Panc1 (cell line): ENCODE measurements around the gene BAHCC1. TPM values are rescaled to one million over a fixed set of nuclear protein-coding genes. Genes with fewer than 3 reads are reported as not detected.

ENCODE experiments used
- ATAC-seq: fragments of 200-7000 bp; cut with Tn5 transposase; 2 replicates; pipeline ENCODE4 v1.9.1; 2020; ENCODE audit warnings: mild to moderate bottlenecking, moderate library complexity
- BruUV-seq: library from RNA; stranded (reverse); fragments of 400-500 nt; replicated peaks from 2 replicates; lab custom pipeline; 2021; lab: Mats Ljungman, UMichigan
- CTCF ChIA-PET: fragments of 300-600 bp; sonication (Branson Sonifier 250); formaldehyde crosslinking; loops from one replicate; lab custom pipeline; 2022; ENCODE audit warnings: antibody characterized with exemption; lab: Charles Lee
- POLR2A ChIA-PET: fragments of 300-600 bp; sonication (Branson Sonifier 250); formaldehyde crosslinking; loops from one replicate; lab custom pipeline; 2022; ENCODE audit warnings: antibody characterized with exemption; lab: Charles Lee
- DNase-seq: peaks from one replicate; pipeline ENCODE4 v3.0.0-alpha.2; 2010; ENCODE audit warnings: low read depth, low spot score
- H3K27ac ChIP-seq: 2 replicates; pipeline ENCODE4 v1.5.1; 2011; ENCODE audit warnings: mild to moderate bottlenecking, low read length, inconsistent platforms
- H3K27me3 ChIP-seq: fragments of 200-500 bp; sonication (Bioruptor generic); 2 replicates; pipeline ENCODE4 v1.6.0; 2014; ENCODE audit warnings: low read length, inconsistent platforms; ENCODE audit not compliant: control insufficient read depth, insufficient read depth
- H3K36me3 ChIP-seq: fragments of 200-500 bp; sonication (Bioruptor generic); 2 replicates; pipeline ENCODE4 v1.5.1; 2014; ENCODE audit warnings: inconsistent platforms, mild to moderate bottlenecking, low read length, moderate library complexity; ENCODE audit not compliant: control insufficient read depth, insufficient read depth
- H3K4me1 ChIP-seq: 2 replicates; pipeline ENCODE4 v1.5.1; 2011; ENCODE audit warnings: inconsistent platforms, mild to moderate bottlenecking, low read length, moderate library complexity; ENCODE audit not compliant: control insufficient read depth, insufficient read depth
- H3K4me3 ChIP-seq, 2 experiments: 2 replicates each; pipeline ENCODE4 v1.5.1; 2011 to 2012; ENCODE audit warnings: low read depth in 2 of 2, low read length in 2 of 2, mild to moderate bottlenecking in 2 of 2, inconsistent platforms in 1 of 2, moderate library complexity in 1 of 2
- H3K9me3 ChIP-seq: fragments of 200-500 bp; sonication (Bioruptor generic); 2 replicates; pipeline ENCODE4 v1.5.1; 2014; ENCODE audit warnings: low read depth, mild to moderate bottlenecking, inconsistent platforms, low read length, moderate library complexity; ENCODE audit not compliant: control insufficient read depth, insufficient read depth
- CTCF ChIP-seq: fragments of 450-650 bp; IDR thresholded peaks from 2 replicates; pipeline ENCODE4 v1.5.1; 2017; ENCODE audit warnings: mild to moderate bottlenecking
- POLR2AphosphoS5 ChIP-seq: IDR thresholded peaks from 2 replicates; pipeline ENCODE4 v1.6.1; 2012; ENCODE audit warnings: mild to moderate bottlenecking, low read depth, low read length, moderate library complexity
- REST ChIP-seq, 2 experiments: IDR thresholded peaks; 2 replicates each; pipeline ENCODE4 v1.6.1; 2011 to 2012; ENCODE audit warnings: low read depth in 2 of 2, control low read depth in 1 of 2, low read length in 1 of 2, mild to moderate bottlenecking in 1 of 2, moderate library complexity in 1 of 2; ENCODE audit not compliant: insufficient read depth in 1 of 2
- SIN3A ChIP-seq: IDR thresholded peaks from 2 replicates; pipeline ENCODE4 v1.6.1; 2012; ENCODE audit warnings: low read depth, mild to moderate bottlenecking, low read length, moderate library complexity, borderline replicate concordance; ENCODE audit not compliant: insufficient read depth
- TCF7L2 ChIP-seq: IDR thresholded peaks from 2 replicates; pipeline ENCODE4 v1.6.1; 2011; ENCODE audit warnings: mild to moderate bottlenecking, low read depth, low read length, inconsistent platforms
- in situ Hi-C: cut with HindIII; loops from 2 replicates; pipeline ENCODE4 v1.10.0; 2016; ENCODE audit warnings: low sequenced_read_pairs, low pct_unique_long_range_greater_than_20kb
- intact Hi-C: fragments of 100-400 bp; cut with micrococcal nuclease; formaldehyde crosslinking; loops from one replicate; pipeline ENCODE4 v1.10.0; 2022; ENCODE audit not compliant: unreplicated experiment
- total RNA-seq: library from RNA; stranded (reverse); gene quantifications from one replicate; pipeline ENCODE4 v1.2.1, GENCODE V29; 2021; ENCODE audit not compliant: unreplicated experiment

The BAHCC1 gene
- total RNA-seq, 1 experiment from 2014 or later = 77.4 TPM

DNA sequence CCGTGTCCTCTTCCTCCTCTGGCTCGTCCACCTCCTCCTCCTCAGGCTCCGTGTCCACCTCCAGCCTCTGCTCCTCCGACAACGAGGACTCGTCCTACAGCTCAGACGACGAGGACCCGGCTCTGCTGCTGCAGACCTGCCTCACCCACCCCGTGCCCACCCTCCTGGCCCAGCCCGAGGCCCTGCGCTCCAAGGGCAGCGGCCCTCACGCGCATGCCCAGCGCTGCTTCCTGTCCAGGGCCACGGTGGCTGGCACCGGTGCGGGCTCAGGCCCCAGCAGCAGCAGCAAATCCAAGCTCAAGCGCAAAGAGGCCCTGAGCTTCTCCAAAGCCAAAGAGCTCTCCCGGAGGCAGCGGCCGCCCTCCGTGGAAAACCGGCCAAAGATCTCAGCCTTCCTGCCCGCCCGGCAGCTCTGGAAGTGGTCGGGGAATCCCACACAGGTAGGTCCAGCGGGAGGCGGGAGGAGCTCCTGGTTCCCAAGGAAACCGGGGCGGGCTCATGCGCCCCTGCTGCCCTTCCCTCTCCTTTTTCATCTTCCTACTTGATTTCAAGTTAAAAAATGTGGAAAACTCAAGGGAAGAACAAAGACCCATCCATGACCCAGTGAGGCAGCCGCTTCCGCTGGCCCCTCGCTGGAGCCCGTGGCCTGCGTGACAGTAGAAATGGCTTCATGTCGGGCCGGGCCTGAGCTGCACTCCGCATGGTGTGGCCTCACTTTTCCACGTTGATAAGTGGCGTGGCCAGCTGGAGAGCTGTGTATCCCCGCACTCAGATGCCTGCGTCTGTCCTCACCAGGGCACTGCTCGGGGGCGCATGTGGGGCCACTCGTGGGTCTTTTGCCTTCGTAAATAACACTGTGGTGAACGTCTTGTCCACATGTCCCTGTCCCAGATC, 66.6 kb downstream of the BAHCC1 start:
- Histone ChIP-seq H3K27me3 (no peaks in the 10 kb centered on the region), H3K27ac (no peak overlapping the region), H3K4me3 (no peak overlapping the region), H3K9me3 (no peaks in the 10 kb centered on the region), H3K4me1 (peaks cover 12% of the 10 kb centered on the region), H3K36me3 (no peaks in the 10 kb centered on the region)
- ATAC-seq = no peak
- DNase-seq = no peak
- ChIA-PET POLR2A (no interaction called here), CTCF (no interaction called here)
- intact Hi-C loops (no loop called here), in situ Hi-C loops (no loop called here)
- BruUV-seq = no TSS peak
- TF ChIP-seq POLR2AphosphoS5 (no peak), REST (IDR thresholded peaks at IDR 0.05; ENCODE audit: insufficient read depth in 1 of 2, low read depth in 2 of 2, low read length in 1 of 2) (no peak), TCF7L2 (no peak), CTCF (no peak), SIN3A (no peak)

DNA sequence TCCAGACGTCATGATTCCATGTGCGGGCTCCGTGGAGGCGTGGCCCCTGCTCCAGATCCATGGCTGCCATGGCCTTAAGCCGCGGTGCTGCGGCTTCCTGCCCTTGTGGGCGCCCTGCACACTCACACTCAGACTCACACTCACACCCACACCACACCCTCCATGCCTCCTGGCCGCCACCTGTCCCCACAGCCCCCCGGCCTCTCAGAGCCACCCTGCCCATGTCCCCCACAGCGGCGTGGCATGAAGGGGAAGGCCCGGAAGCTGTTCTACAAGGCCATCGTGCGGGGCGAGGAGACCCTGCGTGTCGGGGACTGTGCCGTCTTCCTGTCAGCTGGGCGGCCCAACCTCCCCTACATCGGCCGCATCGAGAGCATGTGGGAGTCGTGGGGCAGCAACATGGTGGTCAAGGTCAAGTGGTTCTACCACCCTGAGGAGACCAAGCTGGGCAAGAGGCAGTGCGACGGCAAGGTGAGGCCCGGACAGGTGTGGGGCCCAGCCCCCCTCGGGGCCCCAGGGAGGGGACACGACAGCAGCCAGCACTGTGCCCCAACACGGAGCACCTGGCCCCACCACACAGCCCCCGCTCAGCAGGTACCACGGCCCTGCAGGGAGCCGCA, 67.4 kb downstream of the BAHCC1 start:
- Histone ChIP-seq H3K4me1 (peaks cover 13% of the 10 kb centered on the region), H3K27ac (no peak overlapping the region), H3K27me3 (no peaks in the 10 kb centered on the region), H3K36me3 (no peaks in the 10 kb centered on the region), H3K9me3 (no peaks in the 10 kb centered on the region), H3K4me3 (no peak overlapping the region)
- no peak for DNase-seq
- ChIA-PET CTCF (no interaction called here), POLR2A (no interaction called here)
- TF ChIP-seq SIN3A (no peak), CTCF (no peak), REST (IDR thresholded peaks at IDR 0.05; ENCODE audit: insufficient read depth in 1 of 2, low read depth in 2 of 2, low read length in 1 of 2) (no peak), POLR2AphosphoS5 (no peak), TCF7L2 (no peak)
- BruUV-seq = no TSS peak
- in situ Hi-C loops = no loop called here
- intact Hi-C loops = no loop called here
- no peak for ATAC-seq
